Measurements from ENCODE around the gene PNP. TPM values are rescaled to one million over a fixed set of nuclear protein-coding genes. Genes with fewer than 3 reads are reported as not detected.

Gene PNP
- total and polyA plus RNA-seq, 11 donors = 4.2 to 38.5 (median 10.5) TPM

GRCh38 chr14:20477211-20477876 lies 8.1 kb downstream of the PNP start:
- H3K27ac ChIP-seq = peak overlapping the region in 10 of 12 donors; percentile 42 to 87 (median 58)
- TF ChIP-seq CTCF (IDR thresholded peaks at IDR 0.05) = no peak
- no peak for TF ChIP-seq POLR2A (IDR thresholded peaks at IDR 0.05)

GRCh38 chr14:20478894-20479293 lies 9.7 kb downstream of the PNP start:
- H3K27ac ChIP-seq = peak overlapping the region in 2 of 12 donors; percentile 67 to 87
- H3K36me3 ChIP-seq = peaks cover 0 to 45% (median 24%) of the 10 kb centered on the region in 9 donors
- 93 to 97% (median 96%) methylated on average over 2 of the region's 2 CpGs for WGBS, 4 donors
- DNase-seq = no peak
- intact Hi-C loops (cut with DNase I) = no loop called here
- H3K4me1 ChIP-seq = peaks cover 0 to 25% (median 16%) of the 10 kb centered on the region in 12 donors
- H3K27me3 ChIP-seq = no peaks in the 10 kb centered on the region
- no peak overlapping the region for H3K4me3 ChIP-seq
- H3K9me3 ChIP-seq = no peaks in the 10 kb centered on the region
- no peak for ATAC-seq
- no peak for TF ChIP-seq CTCF (IDR thresholded peaks at IDR 0.05)
- TF ChIP-seq POLR2A (IDR thresholded peaks at IDR 0.05) = no peak

More at GRCh38 chr14:20477211-20477876, 8.1 kb downstream of the PNP start:
- peaks cover 0 to 61% (median 30%) of the 10 kb centered on the region in 9 donors for H3K36me3 ChIP-seq
- DNase-seq = peak in 4 of 5 donors; percentile 35 to 60 (median 50)
- H3K9me3 ChIP-seq = no peaks in the 10 kb centered on the region
- no peaks in the 10 kb centered on the region for H3K27me3 ChIP-seq
- intact Hi-C loops (cut with DNase I) = no loop called here
- peak overlapping the region in 2 of 12 donors; percentile 10 to 17 for H3K4me3 ChIP-seq
- peak; percentile 64 to 92 (median 84) for ATAC-seq
- H3K4me1 ChIP-seq = peaks cover 0 to 38% (median 18%) of the 10 kb centered on the region in 12 donors
- WGBS, 4 donors = 13 to 32% (median 22%) methylated on average over 1 of the region's 1 CpG

GRCh38 chr14:20482382-20482781 lies 13.2 kb downstream of the PNP start:
- H3K27me3 ChIP-seq = peaks cover 0 to 9% (median 0%) of the 10 kb centered on the region in 9 donors
- DNase-seq (no peak), ATAC-seq (no peak)
- H3K4me3 ChIP-seq = no peak overlapping the region
- H3K4me1 ChIP-seq = peaks cover 0 to 21% (median 8%) of the 10 kb centered on the region in 12 donors
- H3K27ac ChIP-seq = no peak overlapping the region
- 76 to 82% (median 80%) methylated on average over 5 of the region's 5 CpGs for WGBS, 4 donors
- peaks cover 0 to 11% (median 0%) of the 10 kb centered on the region in 9 donors for H3K36me3 ChIP-seq
- intact Hi-C loops (cut with DNase I) = no loop called here
- no peak for TF ChIP-seq CTCF (IDR thresholded peaks at IDR 0.05)
- no peak for TF ChIP-seq POLR2A (IDR thresholded peaks at IDR 0.05)
- H3K9me3 ChIP-seq = no peaks in the 10 kb centered on the region

GRCh38 chr14:20485900-20486299 lies 16.7 kb downstream of the PNP start:
- Histone ChIP-seq H3K27ac (no peak overlapping the region), H3K4me3 (no peak overlapping the region), H3K27me3 (peaks cover 0 to 9% (median 0%) of the 10 kb centered on the region in 9 donors), H3K9me3 (no peaks in the 10 kb centered on the region), H3K36me3 (no peaks in the 10 kb centered on the region), H3K4me1 (peaks cover 0 to 35% (median 6%) of the 10 kb centered on the region in 12 donors)
- no peak for TF ChIP-seq POLR2A (IDR thresholded peaks at IDR 0.05)
- TF ChIP-seq CTCF (IDR thresholded peaks at IDR 0.05) = no peak
- no peak for ATAC-seq
- intact Hi-C loops (cut with DNase I) = no loop called here
- WGBS, 4 donors = 61 to 76% (median 69%) methylated on average over 7 of the region's 7 CpGs
- no peak for DNase-seq
